HCT116 (cell line): ENCODE measurements around the gene MINDY4. TPM values are rescaled to one million over a fixed set of nuclear protein-coding genes. Genes with fewer than 3 reads are reported as not detected.

Experiments
- ATAC-seq: fragments of 200-7000 bp; cut with Tn5 transposase; 2 replicates; pipeline ENCODE4 v1.9.1; 2020; ENCODE audit warnings: mild to moderate bottlenecking, moderate library complexity
- BruUV-seq: library from RNA; stranded (reverse); fragments of 400-500 nt; replicated peaks from 2 replicates; lab custom pipeline; 2021; lab: Mats Ljungman, UMichigan
- CTCF ChIA-PET: fragments of 300-600 bp; sonication (Branson Sonifier 250); formaldehyde crosslinking; loops from one replicate; lab custom pipeline; 2021; ENCODE audit warnings: antibody characterized with exemption; lab: Charles Lee
- POLR2A ChIA-PET: fragments of 300-600, 350-600 bp; sonication (Branson Sonifier 250); formaldehyde crosslinking; loops from one replicate; lab custom pipeline; 2021; ENCODE audit warnings: antibody characterized with exemption; lab: Charles Lee
- RAD21 ChIA-PET, 2 experiments: fragments of 300-600 bp; sonication (Branson Sonifier 250); formaldehyde crosslinking; loops; one replicate each; lab custom pipeline; 2023; ENCODE audit warnings: low total read pairs in 2 of 2; ENCODE audit not compliant: uncharacterized antibody in 2 of 2, unreplicated experiment in 2 of 2, low non-redundant PET in 1 of 2; lab: Charles Lee
- DNase-seq: peaks from one replicate; pipeline ENCODE4 v3.0.0-alpha.2; 2010; ENCODE audit warnings: low read depth, low spot score
- H2AFZ ChIP-seq: fragments of 200-600 bp; shearing (Covaris generic), sonication (generic); 2 replicates; pipeline ENCODE4 v1.6.1; 2017; ENCODE audit warnings: low read depth, mixed run types, mixed read lengths, antibody characterized with exemption, low read length; ENCODE audit not compliant: poor library complexity, severe bottlenecking
- H3K27ac ChIP-seq: 2 replicates; pipeline ENCODE4 v1.5.1; 2012; ENCODE audit warnings: low read depth, low read length
- H3K27me3 ChIP-seq: fragments of 200-600 bp; sonication (generic); 2 replicates; pipeline ENCODE4 v1.6.1; 2016; ENCODE audit warnings: mixed run types, low read length, mixed read lengths; ENCODE audit not compliant: insufficient read depth
- H3K36me3 ChIP-seq, 2 experiments: fragments of 200-500 bp in 1 of 2; fragments of 200-600 bp in 1 of 2; sonication (Bioruptor generic) in 1 of 2; sonication (generic) in 1 of 2; 2 replicates each; pipeline versions ENCODE4 v1.5.1 to v1.6.1; 2014 to 2016; ENCODE audit warnings: low read length in 2 of 2, inconsistent platforms in 1 of 2, mixed read lengths in 1 of 2, mixed run types in 1 of 2; ENCODE audit not compliant: insufficient read depth in 2 of 2, control insufficient read depth in 1 of 2
- H3K4me1 ChIP-seq, 2 experiments: fragments of 200-600 bp in 1 of 2; sonication (generic) in 1 of 2; 2 replicates each; pipeline versions ENCODE4 v1.5.1 to v1.6.1; 2012 to 2017; ENCODE audit warnings: low read length in 2 of 2, inconsistent platforms in 1 of 2, mild to moderate bottlenecking in 1 of 2, mixed read lengths in 1 of 2, mixed run types in 1 of 2, moderate library complexity in 1 of 2; ENCODE audit not compliant: insufficient read depth in 2 of 2, control insufficient read depth in 1 of 2
- H3K4me2 ChIP-seq: fragments of 200-600 bp; sonication (generic); 2 replicates; pipeline ENCODE4 v1.6.1; 2017; ENCODE audit warnings: mixed run types, low read length, mixed read lengths
- H3K4me3 ChIP-seq, 2 experiments: fragments of 200-600 bp in 1 of 2; sonication (generic) in 1 of 2; replicated peaks in 1 of 2; 2 replicates each; pipeline ENCODE4 v1.5.1; 2011 to 2016; ENCODE audit warnings: low read length in 2 of 2, control low read depth in 1 of 2, low read depth in 1 of 2, mild to moderate bottlenecking in 1 of 2, mixed read lengths in 1 of 2, mixed run types in 1 of 2
- H3K79me2 ChIP-seq: fragments of 200-600 bp; sonication (generic); 2 replicates; pipeline ENCODE4 v1.6.1; 2017; ENCODE audit warnings: mild to moderate bottlenecking, mixed run types, low read length, moderate library complexity, mixed read lengths; ENCODE audit not compliant: insufficient read depth
- H3K9ac ChIP-seq: fragments of 200-600 bp; sonication (generic); 2 replicates; pipeline ENCODE4 v1.6.1; 2016; ENCODE audit warnings: low read length, mixed read lengths
- H3K9me2 ChIP-seq: fragments of 200-600 bp; sonication (generic), shearing (Covaris generic); 2 replicates; pipeline ENCODE4 v1.6.1; 2017; ENCODE audit warnings: mixed run types, mild to moderate bottlenecking, moderate library complexity; ENCODE audit not compliant: insufficient read depth
- H3K9me3 ChIP-seq, 2 experiments: fragments of 200-500 bp in 1 of 2; fragments of 200-600 bp in 1 of 2; sonication (Bioruptor generic) in 1 of 2; sonication (generic) in 1 of 2; 2 replicates each; pipeline ENCODE4 v1.6.1; 2014 to 2017; ENCODE audit warnings: low read length in 2 of 2, mixed read lengths in 2 of 2, inconsistent platforms in 1 of 2, low read depth in 1 of 2, mild to moderate bottlenecking in 1 of 2, mixed run types in 1 of 2, moderate library complexity in 1 of 2; ENCODE audit not compliant: control insufficient read depth in 1 of 2, insufficient read depth in 1 of 2
- H4K20me1 ChIP-seq: fragments of 200-600 bp; sonication (generic), shearing (Covaris generic); 2 replicates; pipeline ENCODE4 v1.6.1; 2017; ENCODE audit warnings: mixed run types, mild to moderate bottlenecking, moderate library complexity; ENCODE audit not compliant: insufficient read depth
- ATF3 ChIP-seq: IDR thresholded peaks from 2 replicates; pipeline ENCODE4 v1.6.1; 2012
- CBX3 ChIP-seq: IDR thresholded peaks from 2 replicates; pipeline ENCODE4 v1.6.1; 2012; ENCODE audit warnings: low read depth
- EGR1 ChIP-seq: IDR thresholded peaks from 2 replicates; pipeline ENCODE4 v1.6.1; 2012; ENCODE audit warnings: low read depth
- JUND ChIP-seq: IDR thresholded peaks from 2 replicates; pipeline ENCODE4 v1.6.1; 2012
- MAX ChIP-seq: IDR thresholded peaks from 2 replicates; pipeline ENCODE4 v1.6.1; 2012
- POLR2AphosphoS5 ChIP-seq: IDR thresholded peaks from 2 replicates; pipeline ENCODE4 v1.6.1; 2011; ENCODE audit warnings: mild to moderate bottlenecking, low read depth, low read length, moderate library complexity
- REST ChIP-seq: IDR thresholded peaks from 2 replicates; pipeline ENCODE4 v1.6.1; 2012; ENCODE audit warnings: low read depth
- SIN3A ChIP-seq: IDR thresholded peaks from 2 replicates; pipeline ENCODE4 v1.6.1; 2012; ENCODE audit warnings: low read depth
- SRF ChIP-seq: IDR thresholded peaks from 2 replicates; pipeline ENCODE4 v1.6.1; 2012; ENCODE audit warnings: low read depth
- TCF7L2 ChIP-seq: IDR thresholded peaks from 2 replicates; pipeline ENCODE4 v1.7.0; 2011; ENCODE audit warnings: borderline replicate concordance, inconsistent platforms; ENCODE audit not compliant: insufficient read depth, insufficient read length; ENCODE audit errors: extremely low read depth
- ZFX ChIP-seq: fragments of 450-650 bp; IDR thresholded peaks from 2 replicates; pipeline ENCODE4 v1.6.1; 2017
- intact Hi-C: fragments of 100-400 bp; cut with micrococcal nuclease; formaldehyde crosslinking; loops from 2 replicates; pipeline ENCODE4 v1.10.0; 2022
- total RNA-seq: library from RNA; stranded (reverse); gene quantifications from one replicate; pipeline ENCODE4 v1.2.1, GENCODE V29; 2021; ENCODE audit not compliant: unreplicated experiment

The MINDY4 gene
- total RNA-seq, 1 experiment from 2014 or later, result 6.1 TPM

- peaks cover 8 to 24% of the 10 kb centered on the region in 2 experiments for H3K4me1 ChIP-seq
- no peaks in the 10 kb centered on the region; a peak in 1 of 4 replicates for H3K9me3 ChIP-seq
- ATAC-seq (no peak), DNase-seq (no peak)
- H3K4me3 ChIP-seq, result no peak overlapping the region
- no peaks in the 10 kb centered on the region for H3K36me3 ChIP-seq
- no peak overlapping the region for H2AFZ ChIP-seq
- no peak overlapping the region for H3K4me2 ChIP-seq
- TF ChIP-seq CBX3, result no peak
- no peak for TF ChIP-seq JUND
- no peak for TF ChIP-seq POLR2AphosphoS5
- TF ChIP-seq MAX, result no peak
- no peak for TF ChIP-seq TCF7L2
- TF ChIP-seq SRF, result no peak
- TF ChIP-seq ZFX, result no peak
- TF ChIP-seq ATF3, result no peak
- TF ChIP-seq EGR1, result no peak
- no peak for TF ChIP-seq SIN3A
- no peak for TF ChIP-seq REST
- no peaks in the 10 kb centered on the region for H3K27me3 ChIP-seq
- ChIA-PET CTCF (interaction anchor here (1.1 kb wide), 1 partner anchor 14 kb away, joined by 3 read pairs; no protein-coding TSS in a partner anchor), RAD21 (no interaction called here), POLR2A (no interaction called here)
- H3K9me2 ChIP-seq, result no peaks in the 10 kb centered on the region
- no TSS peak for BruUV-seq
- no peak overlapping the region for H3K27ac ChIP-seq
- H4K20me1 ChIP-seq, result no peaks in the 10 kb centered on the region
- H3K9ac ChIP-seq, result no peak overlapping the region
- no peaks in the 10 kb centered on the region for H3K79me2 ChIP-seq
- intact Hi-C loops, result no loop called here
These were observed 153.4 kb downstream of the MINDY4 start for GRCh38 chr7:30924624-30925023.
